Measurements from ENCODE around the gene ARG2. TPM values are rescaled to one million over a fixed set of nuclear protein-coding genes. Genes with fewer than 3 reads are reported as not detected.
"Not testable (repeated sequence)": the region's sequence is repeated elsewhere in the genome, so short reads cannot be mapped to it uniquely, and the experiment has no call there.

ARG2 gene
- total and polyA plus RNA-seq, 9 of the 15 experiments (the other 6 are each of a cell fraction or from before 2014, with no cell fraction given), result 6.2 to 75.0 (median 17.8) TPM

DNA sequence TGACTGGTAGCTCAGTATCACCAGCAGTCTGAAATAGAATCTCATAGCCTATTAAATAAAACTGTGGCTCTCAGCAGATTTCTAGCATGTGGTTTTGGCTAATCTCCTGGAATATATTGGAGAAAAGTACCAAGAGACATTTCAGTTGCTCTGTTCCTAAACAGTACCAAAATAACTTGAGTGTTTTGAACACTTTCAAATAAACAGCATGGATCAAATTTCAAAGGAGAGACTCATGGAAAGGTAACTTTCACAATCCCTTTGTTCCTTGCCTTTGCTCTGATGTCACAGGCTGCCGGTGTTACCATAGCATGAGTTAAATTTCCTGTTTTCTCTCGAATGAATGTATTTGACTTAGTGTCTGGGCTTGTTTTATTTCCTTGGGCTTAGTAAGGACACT lies 3.4 kb downstream of the ARG2 start:
- DNase-seq (ENCODE audit: extremely low read depth in 1 of 4, low spot score in 3 of 4) (no peak), FAIRE-seq (no peak), ATAC-seq (no peak)
- in situ Hi-C loops (cut with MboI), result loop anchor here (5.0 kb wide), 1 partner anchor 44 kb away; no protein-coding TSS in a partner anchor
- 12% methylated on average over 2 of the region's 2 CpGs for WGBS (ENCODE audit: insufficient coverage, low coverage, missing lambda C conversion rate)
- no peaks in the 10 kb centered on the region for H3K27me3 ChIP-seq (ENCODE audit: control insufficient read depth in 2 of 2, insufficient read depth in 2 of 2, low read length in 2 of 2)
- H3K9me3 ChIP-seq (replicated peaks; ENCODE audit: control insufficient read depth, insufficient read depth, low read depth, low read length), result no peaks in the 10 kb centered on the region
- H4K20me1 ChIP-seq (replicated peaks; ENCODE audit: control insufficient read depth, insufficient read depth, low read length), result no peaks in the 10 kb centered on the region
- peaks cover 14 to 25% of the 10 kb centered on the region in 2 experiments; a peak in 4 of 5 replicates for H3K4me1 ChIP-seq (replicated peaks in 1 of 2; ENCODE audit: control insufficient read depth in 2 of 2, insufficient read depth in 2 of 2, low read length in 2 of 2)
- no peaks in the 10 kb centered on the region; the same call in 2 of the 3 replicates for H3K36me3 ChIP-seq (ENCODE audit: control insufficient read depth, insufficient read depth, low read length)
- peak overlapping the region; percentile 61; the same call in 1 of the 2 replicates for H3K4me2 ChIP-seq (ENCODE audit: insufficient read depth, low read length)
- no TSS peak for BruUV-seq (replicated peaks)
- no peak overlapping the region for H3K4me3 ChIP-seq
- TF ChIP-seq CUX1 (CRISPR knock-in tag; IDR thresholded peaks at IDR 0.05), result no peak
- TF ChIP-seq NR2C2 (CRISPR knock-in tag; IDR thresholded peaks at IDR 0.05), result no peak
- TF ChIP-seq NR2C2 (tag; IDR thresholded peaks at IDR 0.05), result peak; percentile 28; the same call in 1 of the 2 replicates
- POLR2A ChIA-PET, result interaction anchor here (1.1 to 1.4 kb wide), 2 partner anchors 8 to 12 kb away, joined by 3 to 5 read pairs; no protein-coding TSS in a partner anchor
- peak overlapping the region; percentile 69 for H3K27ac ChIP-seq (ENCODE audit: extremely low read depth, low read depth, low read length)
- H3K9me1 ChIP-seq (ENCODE audit: control insufficient read depth, insufficient read depth, low read length), result no peaks in the 10 kb centered on the region
- intact Hi-C loops (cut with micrococcal nuclease), result loop anchor here (2.0 kb wide), 1 partner anchor 14 kb away; no protein-coding TSS in a partner anchor
- CTCF ChIA-PET (ENCODE audit: low intra/inter-chr PET ratio), result no interaction called here
- peak overlapping the region; percentile 63 for H2AFZ ChIP-seq (ENCODE audit: low read depth, low read length)
- H3K79me2 ChIP-seq (ENCODE audit: control insufficient read depth, insufficient read depth, low read length), result peaks cover 4% of the 10 kb centered on the region; the same call in 2 of the 3 replicates
- H3K9ac ChIP-seq (ENCODE audit: insufficient read depth in 1 of 2, low read depth in 2 of 2, low read length in 2 of 2), result peak overlapping the region in 1 of 2 experiments; percentile 51; a peak in 2 of 4 replicates

- DNase-seq (ENCODE audit: extremely low read depth in 1 of 4, low spot score in 3 of 4); H3K79me2 ChIP-seq (ENCODE audit: control insufficient read depth, insufficient read depth, low read length); H4K20me1 ChIP-seq (replicated peaks; ENCODE audit: control insufficient read depth, insufficient read depth, low read length); H3K9ac ChIP-seq (ENCODE audit: insufficient read depth in 1 of 2, low read depth in 2 of 2, low read length in 2 of 2); H3K27me3 ChIP-seq (ENCODE audit: control insufficient read depth in 2 of 2, insufficient read depth in 2 of 2, low read length in 2 of 2); BruUV-seq (replicated peaks); H3K36me3 ChIP-seq (ENCODE audit: control insufficient read depth, insufficient read depth, low read length); in situ Hi-C loops (cut with MboI); H3K27ac ChIP-seq (ENCODE audit: extremely low read depth, low read depth, low read length); H3K9me3 ChIP-seq (replicated peaks; ENCODE audit: control insufficient read depth, insufficient read depth, low read depth, low read length); CTCF ChIA-PET (ENCODE audit: low intra/inter-chr PET ratio); ATAC-seq; H3K9me1 ChIP-seq (ENCODE audit: control insufficient read depth, insufficient read depth, low read length); FAIRE-seq; H3K4me3 ChIP-seq; H3K4me2 ChIP-seq (ENCODE audit: insufficient read depth, low read length); intact Hi-C loops (cut with micrococcal nuclease); H2AFZ ChIP-seq (ENCODE audit: low read depth, low read length): not testable (repeated sequence)
- POLR2A ChIA-PET, result interaction anchor here (0.6 kb wide), 1 partner anchor 38 kb away, joined by 3 read pairs; no protein-coding TSS in a partner anchor
- H3K4me1 ChIP-seq (replicated peaks in 1 of 2; ENCODE audit: control insufficient read depth in 2 of 2, insufficient read depth in 2 of 2, low read length in 2 of 2), result peaks cover 0 to 15% of the 10 kb centered on the region in 2 experiments; a peak in 3 of 5 replicates
- WGBS (ENCODE audit: insufficient coverage, low coverage, missing lambda C conversion rate), result 29% methylated on average over 1 of the region's 1 CpG
These were observed 6.4 kb downstream of the ARG2 start for GRCh38 chr14:67626131-67626530.
